SK-N-SH (cell line): ENCODE data around the gene EZR. TPM values are rescaled to one million over a fixed set of nuclear protein-coding genes. Genes with fewer than 3 reads are reported as not detected.
A peak's percentile ranks its signal among the peaks of the same experiment; 100 is the strongest.

ENCODE experiments used
- CTCF ChIA-PET: fragments of 300-600, 350-600 bp; formaldehyde crosslinking; extraction: SDS; loops from one replicate; lab custom pipeline; 2021; lab: Yijun Ruan, JAX
- POLR2A ChIA-PET: fragments of 350-600 bp; sonication (Branson Sonifier 250); formaldehyde crosslinking; extraction: SDS; loops from one replicate; lab custom pipeline; 2020; ENCODE audit warnings: antibody characterized with exemption, inconsistent platforms; lab: Yijun Ruan, JAX
- DNase-seq: peaks from one replicate; pipeline ENCODE4 v3.0.0; 2012
- H2AFZ ChIP-seq: fragments of 200-600 bp; sonication (generic); 2 replicates; pipeline ENCODE4 v1.8.1; 2016; ENCODE audit warnings: antibody characterized with exemption, mild to moderate bottlenecking, low read depth
- H3F3A ChIP-seq: fragments of 200-600 bp; sonication (generic); replicated peaks from 2 replicates; pipeline ENCODE3; 2016; ENCODE audit warnings: antibody characterized with exemption, mild to moderate bottlenecking; ENCODE audit not compliant: insufficient read depth
- H3K27ac ChIP-seq, 2 experiments: fragments of 200-500 bp in 1 of 2; fragments of 200-600 bp in 1 of 2; sonication (Bioruptor generic) in 1 of 2; sonication (generic), shearing (Covaris generic) in 1 of 2; 2 replicates each; pipeline versions ENCODE4 v1.5.1 to v1.6.1; 2014 to 2016; ENCODE audit warnings: low read depth in 2 of 2, inconsistent platforms in 1 of 2, low read length in 1 of 2, mild to moderate bottlenecking in 1 of 2, mixed read lengths in 1 of 2
- H3K27me3 ChIP-seq: fragments of 200-600 bp; sonication (generic), shearing (Covaris generic); 2 replicates; pipeline ENCODE4 v1.6.1; 2016; ENCODE audit warnings: mixed run types; ENCODE audit not compliant: insufficient read depth
- H3K36me3 ChIP-seq, 2 experiments: fragments of 200-500 bp in 1 of 2; fragments of 200-600 bp in 1 of 2; sonication (Bioruptor generic) in 1 of 2; sonication (generic) in 1 of 2; replicated peaks in 1 of 2; 2 replicates each; pipeline versions ENCODE3 to v1.5.1; 2014 to 2016; ENCODE audit warnings: low read length in 1 of 2, mild to moderate bottlenecking in 1 of 2; ENCODE audit not compliant: insufficient read depth in 2 of 2, control insufficient read depth in 1 of 2
- H3K4me1 ChIP-seq, 2 experiments: fragments of 200-500 bp in 1 of 2; fragments of 200-600 bp in 1 of 2; sonication (Bioruptor generic) in 1 of 2; sonication (generic), shearing (Covaris generic) in 1 of 2; 2 replicates each; pipeline versions ENCODE4 v1.5.1 to v1.6.1; 2014 to 2016; ENCODE audit warnings: low read depth in 1 of 2, low read length in 1 of 2, mixed run types in 1 of 2; ENCODE audit not compliant: insufficient read depth in 2 of 2, control insufficient read depth in 1 of 2
- H3K4me2 ChIP-seq: fragments of 200-600 bp; sonication (generic), shearing (Covaris generic); 2 replicates; pipeline ENCODE4 v1.6.1; 2017; ENCODE audit warnings: mixed run types
- H3K4me3 ChIP-seq, 2 experiments: fragments of 200-500 bp in 1 of 2; fragments of 200-600 bp in 1 of 2; sonication (Bioruptor generic) in 1 of 2; sonication (generic), shearing (Covaris generic) in 1 of 2; 2 replicates each; pipeline versions ENCODE4 v1.5.1 to v1.8.1; 2014 to 2016; ENCODE audit warnings: low read depth in 2 of 2, inconsistent platforms in 1 of 2, low read length in 1 of 2, mild to moderate bottlenecking in 1 of 2, mixed read lengths in 1 of 2, moderate library complexity in 1 of 2
- H3K79me2 ChIP-seq: fragments of 200-600 bp; sonication (generic); 2 replicates; pipeline ENCODE4 v1.8.1; 2017; ENCODE audit warnings: mild to moderate bottlenecking; ENCODE audit not compliant: insufficient read depth
- H3K9ac ChIP-seq: fragments of 200-600 bp; sonication (generic); 2 replicates; pipeline ENCODE4 v1.6.1; 2017; ENCODE audit warnings: mixed run types
- H3K9me2 ChIP-seq: fragments of 200-600 bp; sonication (generic); 2 replicates; pipeline ENCODE4 v1.6.1; 2017; ENCODE audit warnings: mixed run types
- H3K9me3 ChIP-seq: fragments of 200-600 bp; sonication (generic); 2 replicates; pipeline ENCODE4 v1.6.1; 2017; ENCODE audit warnings: mixed run types, mild to moderate bottlenecking, moderate library complexity
- H4K20me1 ChIP-seq: fragments of 200-600 bp; sonication (generic); 2 replicates; pipeline ENCODE4 v1.6.1; 2017; ENCODE audit warnings: mild to moderate bottlenecking, mixed run types; ENCODE audit not compliant: insufficient read depth
- CHD2 ChIP-seq: fragments of 150-350 bp; IDR thresholded peaks from 2 replicates; pipeline ENCODE4 v1.6.1; 2018; ENCODE audit warnings: low read length; ENCODE audit not compliant: partially characterized antibody
- CTCF ChIP-seq: fragments of 200-600 bp; sonication (generic); IDR thresholded peaks from 2 replicates; pipeline ENCODE4 v1.6.1; 2017; ENCODE audit warnings: antibody characterized with exemption, mild to moderate bottlenecking, moderate library complexity
- ELF1 ChIP-seq: IDR thresholded peaks from 2 replicates; pipeline ENCODE4 v1.4.0; 2012
- EP300 ChIP-seq, 2 experiments: IDR thresholded peaks; 2 replicates each; pipeline versions ENCODE4 v1.4.0 to v1.6.1; 2012; ENCODE audit warnings: borderline replicate concordance in 1 of 2, low read depth in 1 of 2, low read length in 1 of 2
- FOSL2 ChIP-seq: IDR thresholded peaks from 2 replicates; pipeline ENCODE4 v1.4.0; 2012; ENCODE audit warnings: low read depth, mild to moderate bottlenecking, moderate library complexity, borderline replicate concordance
- FOXM1 ChIP-seq: IDR thresholded peaks from 2 replicates; pipeline ENCODE4 v1.4.0; 2012; ENCODE audit warnings: low read depth, mild to moderate bottlenecking
- GABPA ChIP-seq: IDR thresholded peaks from 2 replicates; pipeline ENCODE4 v1.4.0; 2012; ENCODE audit warnings: low read depth, mild to moderate bottlenecking
- MEF2A ChIP-seq: IDR thresholded peaks from 2 replicates; pipeline ENCODE4 v1.4.0; 2012; ENCODE audit warnings: low read depth, borderline replicate concordance
- MXI1 ChIP-seq: IDR thresholded peaks from 2 replicates; pipeline ENCODE4 v1.6.1; 2012; ENCODE audit warnings: mild to moderate bottlenecking, low read depth, low read length, improper control_type of control experiment
- RAD21 ChIP-seq: IDR thresholded peaks from 2 replicates; pipeline ENCODE4 v1.6.1; 2012; ENCODE audit warnings: mild to moderate bottlenecking, low read length
- RCOR1 ChIP-seq: fragments of 150-350 bp; IDR thresholded peaks from 2 replicates; pipeline ENCODE4 v1.6.1; 2017; ENCODE audit warnings: antibody characterized with exemption, low read length
- SIN3A ChIP-seq: IDR thresholded peaks from 2 replicates; pipeline ENCODE4 v1.6.1; 2012; ENCODE audit warnings: low read depth, mild to moderate bottlenecking, low read length, moderate library complexity, borderline replicate concordance
- TEAD4 ChIP-seq: IDR thresholded peaks from 2 replicates; pipeline ENCODE4 v1.4.0; 2012; ENCODE audit warnings: mild to moderate bottlenecking, borderline replicate concordance; ENCODE audit not compliant: insufficient read depth
- YY1 ChIP-seq: IDR thresholded peaks from 2 replicates; pipeline ENCODE4 v1.4.0; 2012; ENCODE audit warnings: low read depth, mild to moderate bottlenecking
- WGBS: methylation state at CpG from one replicate; pipeline ENCODE4 v1.1.6; 2017; ENCODE audit warnings: low lambda C conversion rate; 5-methylcytosine and 5-hydroxymethylcytosine counted together
- polyA plus RNA-seq, 3 experiments: library from polyadenylated mRNA; depleted of rRNA; stranded (reverse); fragments of >200 nt; gene quantifications; 2 replicates each; pipeline ENCODE4 v1.2.3, GENCODE V29; 2012
- TF ChIP-seq, protein P1 (sequence below): IDR thresholded peaks from 2 replicates; pipeline ENCODE4 v1.6.1; 2012; ENCODE audit warnings: mild to moderate bottlenecking, low read depth, low read length, moderate library complexity
- TF ChIP-seq, protein P2 (sequence below): fragments of 150-350 bp; IDR thresholded peaks from 2 replicates; pipeline ENCODE4 v1.6.1; 2016; ENCODE audit warnings: mild to moderate bottlenecking, low read depth, low read length

EZR gene
- polyA plus RNA-seq, 1 of the 3 experiments (the other 2 are of a cell fraction), result 92.0 TPM

DNA sequence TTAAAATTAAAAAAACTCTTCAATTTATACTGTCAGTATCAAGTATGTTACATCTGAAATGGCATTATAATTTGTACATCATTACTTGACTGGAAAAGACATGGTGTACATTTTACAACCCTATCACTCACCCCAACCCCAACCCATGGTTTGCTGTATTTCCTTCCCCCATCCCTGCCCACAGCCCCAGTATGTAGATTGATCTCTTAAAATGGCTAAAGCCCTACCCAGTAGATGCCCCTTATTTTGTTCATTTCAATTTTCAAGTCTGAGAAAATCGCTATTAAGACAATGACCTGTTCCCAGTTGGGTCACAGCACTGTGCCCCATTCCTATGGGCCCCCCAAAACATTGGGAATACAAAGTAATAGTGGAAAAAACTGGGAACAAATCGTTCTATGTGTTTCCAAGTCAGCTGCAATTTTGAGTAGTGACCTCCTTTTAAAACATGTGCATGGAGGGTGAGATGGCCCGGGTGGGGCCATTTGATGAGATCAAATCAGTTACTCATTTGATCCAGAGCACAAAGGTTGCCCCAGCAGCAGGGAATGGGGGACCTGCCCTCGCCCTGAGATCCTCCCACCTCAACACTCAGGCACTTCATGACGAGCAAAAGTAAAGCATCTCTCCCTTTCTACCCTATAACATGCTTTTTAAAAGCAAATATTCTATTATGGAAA, 13.3 kb downstream of the EZR start:
- peaks cover 93% of the 10 kb centered on the region for H3K79me2 ChIP-seq
- no peak overlapping the region for H3K4me2 ChIP-seq
- peaks cover 14 to 28% of the 10 kb centered on the region in 2 experiments for H3K36me3 ChIP-seq
- H3K4me1 ChIP-seq, result peaks cover 4 to 12% of the 10 kb centered on the region in 2 experiments; a peak in 3 of 4 replicates
- no peak for DNase-seq
- H3K27ac ChIP-seq, result no peak overlapping the region
- no peaks in the 10 kb centered on the region for H3K9me3 ChIP-seq
- H3K9me2 ChIP-seq, result no peaks in the 10 kb centered on the region
- peaks cover 3% of the 10 kb centered on the region for H3F3A ChIP-seq
- ChIA-PET POLR2A (no interaction called here), CTCF (no interaction called here)
- no peak overlapping the region for H2AFZ ChIP-seq
- no peaks in the 10 kb centered on the region for H3K27me3 ChIP-seq
- TF ChIP-seq CHD2, result no peak
- TF ChIP-seq MEF2A, result no peak
- no peak overlapping the region for H3K4me3 ChIP-seq
- no peaks in the 10 kb centered on the region; the same call in 1 of the 2 replicates for H4K20me1 ChIP-seq
- H3K9ac ChIP-seq, result no peak overlapping the region
- WGBS, result 95% methylated on average over 5 of the region's 5 CpGs

DNA sequence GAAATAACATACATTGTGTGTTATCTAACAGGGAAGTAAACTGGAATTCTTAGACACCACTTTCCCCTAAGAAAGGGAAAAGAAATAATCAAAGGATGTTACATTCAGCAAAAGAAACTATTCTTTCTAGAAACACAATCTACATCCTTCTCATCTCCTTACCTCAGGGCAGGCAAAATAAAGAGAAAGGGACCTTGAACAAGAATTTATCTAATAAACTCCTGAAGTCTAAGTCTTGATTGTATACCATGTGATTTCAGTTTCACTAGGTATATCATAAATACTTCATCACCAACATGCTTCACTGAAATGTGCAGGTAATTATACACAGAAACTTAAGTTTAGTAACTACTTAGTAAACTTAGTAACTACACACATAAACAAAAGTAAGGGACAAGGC, 15.0 kb downstream of the EZR start:
- ChIA-PET CTCF (no interaction called here), POLR2A (no interaction called here)
- Histone ChIP-seq H3K36me3 (peaks cover 4 to 20% of the 10 kb centered on the region in 2 experiments), H3K4me1 (peaks cover 13 to 23% of the 10 kb centered on the region in 2 experiments; a peak in 3 of 4 replicates), H3K9ac (no peak overlapping the region), H2AFZ (no peak overlapping the region), H3K79me2 (peaks cover 93% of the 10 kb centered on the region), H3K4me2 (peak overlapping the region; percentile 6; the same call in 1 of the 2 replicates), H3K9me3 (no peaks in the 10 kb centered on the region), H3K27ac (peak overlapping the region; percentile 40 to 65; a peak in 3 of 4 replicates), H4K20me1 (peaks cover 8% of the 10 kb centered on the region; the same call in 1 of the 2 replicates), H3K9me2 (no peaks in the 10 kb centered on the region), H3K27me3 (no peaks in the 10 kb centered on the region), H3F3A (peaks cover 12% of the 10 kb centered on the region), H3K4me3 (no peak overlapping the region)
- DNase-seq, result no peak
- TF ChIP-seq RAD21 (no peak), GABPA (no peak), FOXM1 (no peak), FOSL2 (no peak), YY1 (no peak), EP300 (IDR thresholded peaks at IDR 0.05; ENCODE audit: borderline replicate concordance in 1 of 2, low read depth in 1 of 2, low read length in 1 of 2) (no peak), RCOR1 (no peak), CTCF (no peak), SIN3A (no peak), TEAD4 (no peak), ELF1 (no peak), MXI1 (no peak)
- TF ChIP-seq, protein P1, sequence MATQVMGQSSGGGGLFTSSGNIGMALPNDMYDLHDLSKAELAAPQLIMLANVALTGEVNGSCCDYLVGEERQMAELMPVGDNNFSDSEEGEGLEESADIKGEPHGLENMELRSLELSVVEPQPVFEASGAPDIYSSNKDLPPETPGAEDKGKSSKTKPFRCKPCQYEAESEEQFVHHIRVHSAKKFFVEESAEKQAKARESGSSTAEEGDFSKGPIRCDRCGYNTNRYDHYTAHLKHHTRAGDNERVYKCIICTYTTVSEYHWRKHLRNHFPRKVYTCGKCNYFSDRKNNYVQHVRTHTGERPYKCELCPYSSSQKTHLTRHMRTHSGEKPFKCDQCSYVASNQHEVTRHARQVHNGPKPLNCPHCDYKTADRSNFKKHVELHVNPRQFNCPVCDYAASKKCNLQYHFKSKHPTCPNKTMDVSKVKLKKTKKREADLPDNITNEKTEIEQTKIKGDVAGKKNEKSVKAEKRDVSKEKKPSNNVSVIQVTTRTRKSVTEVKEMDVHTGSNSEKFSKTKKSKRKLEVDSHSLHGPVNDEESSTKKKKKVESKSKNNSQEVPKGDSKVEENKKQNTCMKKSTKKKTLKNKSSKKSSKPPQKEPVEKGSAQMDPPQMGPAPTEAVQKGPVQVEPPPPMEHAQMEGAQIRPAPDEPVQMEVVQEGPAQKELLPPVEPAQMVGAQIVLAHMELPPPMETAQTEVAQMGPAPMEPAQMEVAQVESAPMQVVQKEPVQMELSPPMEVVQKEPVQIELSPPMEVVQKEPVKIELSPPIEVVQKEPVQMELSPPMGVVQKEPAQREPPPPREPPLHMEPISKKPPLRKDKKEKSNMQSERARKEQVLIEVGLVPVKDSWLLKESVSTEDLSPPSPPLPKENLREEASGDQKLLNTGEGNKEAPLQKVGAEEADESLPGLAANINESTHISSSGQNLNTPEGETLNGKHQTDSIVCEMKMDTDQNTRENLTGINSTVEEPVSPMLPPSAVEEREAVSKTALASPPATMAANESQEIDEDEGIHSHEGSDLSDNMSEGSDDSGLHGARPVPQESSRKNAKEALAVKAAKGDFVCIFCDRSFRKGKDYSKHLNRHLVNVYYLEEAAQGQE, result no peak
- TF ChIP-seq, protein P2, sequence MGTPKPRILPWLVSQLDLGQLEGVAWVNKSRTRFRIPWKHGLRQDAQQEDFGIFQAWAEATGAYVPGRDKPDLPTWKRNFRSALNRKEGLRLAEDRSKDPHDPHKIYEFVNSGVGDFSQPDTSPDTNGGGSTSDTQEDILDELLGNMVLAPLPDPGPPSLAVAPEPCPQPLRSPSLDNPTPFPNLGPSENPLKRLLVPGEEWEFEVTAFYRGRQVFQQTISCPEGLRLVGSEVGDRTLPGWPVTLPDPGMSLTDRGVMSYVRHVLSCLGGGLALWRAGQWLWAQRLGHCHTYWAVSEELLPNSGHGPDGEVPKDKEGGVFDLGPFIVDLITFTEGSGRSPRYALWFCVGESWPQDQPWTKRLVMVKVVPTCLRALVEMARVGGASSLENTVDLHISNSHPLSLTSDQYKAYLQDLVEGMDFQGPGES, result no peak
